NCI-H2227 (cell line): ENCODE measurements around the gene TOR1AIP1.
A peak's percentile ranks its signal among the peaks of the same experiment; 100 is the strongest.

ENCODE experiments used
- DNase-seq: peaks from one replicate; lab custom pipeline; 2025; ENCODE audit not compliant: unreplicated experiment; lab: John Stamatoyannopoulos, UW

Gene TOR1AIP1

DNA sequence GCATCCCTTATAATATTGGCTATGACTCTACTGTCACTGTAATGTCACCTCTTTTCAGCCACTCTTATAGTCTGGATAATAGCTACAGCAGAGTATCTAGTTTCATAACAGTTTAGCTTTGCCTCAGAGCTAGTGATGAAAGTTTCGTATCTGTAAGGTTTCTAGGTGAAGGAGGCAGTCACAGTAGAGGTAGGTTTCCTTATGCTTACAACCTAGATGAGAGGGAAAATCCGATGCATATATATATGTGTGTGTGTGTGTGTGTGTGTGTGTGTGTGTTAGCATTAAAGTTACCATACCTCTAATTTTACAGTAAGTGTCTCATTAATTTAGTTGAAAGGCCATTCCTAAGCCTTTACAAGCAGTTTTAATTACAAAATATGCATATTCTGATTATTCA, 2.3 kb upstream of the TOR1AIP1 start:
- DNase-seq = no peak

- DNase-seq = peak; percentile 92
Measured at GRCh38 chr1:179881642-179882252, 338 bp upstream of the TOR1AIP1 start.

GRCh38 chr1:179883040-179883744, 1.1 kb downstream of the TOR1AIP1 start:
- no peak for DNase-seq

GRCh38 chr1:179883745-179884138, 1.7 kb downstream of the TOR1AIP1 start:
- peak; percentile 13 for DNase-seq

GRCh38 chr1:179888071-179888470, 6.0 kb downstream of the TOR1AIP1 start:
- no peak for DNase-seq

- no peak for DNase-seq
Measured at GRCh38 chr1:179889589-179889988, 7.5 kb downstream of the TOR1AIP1 start.

DNA sequence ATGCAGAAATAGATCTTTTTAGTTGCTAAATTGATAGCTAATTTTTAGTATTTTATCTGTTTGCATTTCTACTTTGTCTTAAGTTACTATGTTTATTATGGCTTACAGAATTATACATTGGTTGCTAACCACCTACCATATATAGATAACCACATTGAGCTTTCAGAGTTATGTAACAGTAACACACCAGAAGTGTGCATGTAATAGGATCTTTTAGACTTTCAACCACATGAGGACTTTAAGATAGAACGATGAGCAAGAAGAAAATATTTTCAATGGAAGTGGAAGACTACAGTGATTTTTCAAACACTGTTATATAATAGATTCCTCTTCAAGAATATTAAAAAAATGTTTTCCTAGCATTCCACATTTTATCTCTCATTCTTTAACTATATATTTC, 28.8 kb downstream of the TOR1AIP1 start:
- no peak for DNase-seq

GRCh38 chr1:179911812-179912211, 29.7 kb downstream of the TOR1AIP1 start:
- no peak for DNase-seq

GRCh38 chr1:179917601-179918429, 35.7 kb downstream of the TOR1AIP1 start:
- no peak for DNase-seq

DNA sequence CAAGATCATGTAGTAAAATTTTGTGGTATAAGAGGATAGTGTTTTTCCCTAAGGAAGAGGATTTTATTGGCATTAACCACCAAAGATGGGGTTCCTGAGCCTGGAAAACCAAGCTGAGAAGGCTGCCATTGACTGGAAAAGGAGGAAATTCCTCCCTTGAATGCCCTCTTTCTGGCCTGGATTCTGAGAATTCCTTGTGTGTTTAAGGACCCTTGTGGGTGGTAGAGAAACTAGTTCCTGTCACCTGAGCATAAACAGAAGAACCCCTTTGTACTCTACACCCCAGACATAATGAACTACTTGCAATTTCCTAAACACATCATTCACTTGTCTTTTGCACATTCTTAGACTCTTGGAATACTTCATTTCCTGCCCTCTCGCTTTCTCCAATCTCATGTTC, 39.4 kb downstream of the TOR1AIP1 start:
- DNase-seq = no peak

DNA sequence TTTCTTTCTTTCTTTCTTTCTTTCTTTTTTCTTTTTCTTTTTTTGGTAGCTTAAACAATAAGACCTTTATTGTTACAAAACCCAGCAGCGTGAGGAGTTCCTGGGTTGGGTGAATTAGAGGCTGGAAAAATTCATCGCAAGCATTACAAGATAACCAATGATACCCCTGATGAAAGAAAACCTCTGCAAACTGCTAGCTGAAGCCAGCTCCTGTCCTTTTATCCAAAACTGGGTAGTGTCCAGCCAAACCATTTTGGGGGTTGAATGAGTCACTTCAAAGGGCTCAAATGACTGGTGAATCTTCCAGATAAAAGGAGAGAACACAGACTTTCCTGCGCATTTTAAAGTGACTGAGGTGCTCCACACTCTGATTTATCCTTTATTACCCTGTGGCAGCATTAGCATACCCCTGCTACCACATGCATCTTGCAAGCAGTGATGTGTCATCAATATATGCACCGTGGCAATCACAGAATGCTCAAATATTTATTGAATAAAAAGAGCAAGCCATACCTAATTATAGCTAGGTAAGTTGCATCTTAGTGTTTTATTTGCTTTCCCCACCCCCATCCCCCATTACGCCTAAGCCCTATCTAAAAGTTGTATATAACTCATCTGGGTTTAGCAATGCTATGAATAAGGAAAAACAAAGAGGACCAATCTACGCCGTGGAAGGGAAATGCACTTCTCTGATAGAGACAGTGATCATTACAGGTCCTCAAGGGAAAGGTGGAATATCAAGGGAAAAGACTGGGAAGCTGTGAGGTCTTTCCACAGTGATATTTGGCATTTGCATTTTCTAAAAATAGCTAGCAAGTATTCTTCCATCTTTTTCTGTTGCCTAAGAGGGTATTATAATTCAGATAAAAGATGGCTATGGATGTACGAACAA, 40.1 kb downstream of the TOR1AIP1 start:
- DNase-seq = no peak

GRCh38 chr1:179923029-179923428, 40.9 kb downstream of the TOR1AIP1 start:
- DNase-seq = no peak

GRCh38 chr1:179924268-179924667, 42.2 kb downstream of the TOR1AIP1 start:
- DNase-seq = no peak

DNA sequence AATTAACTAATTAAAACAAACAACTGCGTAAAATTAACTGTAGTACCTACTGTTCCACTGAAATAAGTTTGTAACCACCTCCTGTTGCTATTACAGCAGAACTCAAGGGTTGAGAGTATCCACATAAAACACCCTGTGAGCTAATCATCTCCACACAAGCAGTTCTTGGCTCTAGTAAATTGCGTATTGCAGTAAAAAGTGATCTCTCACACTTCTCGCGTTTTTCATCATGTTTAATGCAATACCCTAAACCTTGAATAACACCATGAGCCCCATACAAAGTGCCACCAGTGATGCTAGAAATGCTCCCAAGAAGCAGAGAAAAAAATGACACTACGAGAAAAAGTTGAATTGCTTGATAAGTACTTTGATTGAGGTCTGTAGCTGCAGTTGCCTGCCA, 43.2 kb downstream of the TOR1AIP1 start:
- no peak for DNase-seq

DNA sequence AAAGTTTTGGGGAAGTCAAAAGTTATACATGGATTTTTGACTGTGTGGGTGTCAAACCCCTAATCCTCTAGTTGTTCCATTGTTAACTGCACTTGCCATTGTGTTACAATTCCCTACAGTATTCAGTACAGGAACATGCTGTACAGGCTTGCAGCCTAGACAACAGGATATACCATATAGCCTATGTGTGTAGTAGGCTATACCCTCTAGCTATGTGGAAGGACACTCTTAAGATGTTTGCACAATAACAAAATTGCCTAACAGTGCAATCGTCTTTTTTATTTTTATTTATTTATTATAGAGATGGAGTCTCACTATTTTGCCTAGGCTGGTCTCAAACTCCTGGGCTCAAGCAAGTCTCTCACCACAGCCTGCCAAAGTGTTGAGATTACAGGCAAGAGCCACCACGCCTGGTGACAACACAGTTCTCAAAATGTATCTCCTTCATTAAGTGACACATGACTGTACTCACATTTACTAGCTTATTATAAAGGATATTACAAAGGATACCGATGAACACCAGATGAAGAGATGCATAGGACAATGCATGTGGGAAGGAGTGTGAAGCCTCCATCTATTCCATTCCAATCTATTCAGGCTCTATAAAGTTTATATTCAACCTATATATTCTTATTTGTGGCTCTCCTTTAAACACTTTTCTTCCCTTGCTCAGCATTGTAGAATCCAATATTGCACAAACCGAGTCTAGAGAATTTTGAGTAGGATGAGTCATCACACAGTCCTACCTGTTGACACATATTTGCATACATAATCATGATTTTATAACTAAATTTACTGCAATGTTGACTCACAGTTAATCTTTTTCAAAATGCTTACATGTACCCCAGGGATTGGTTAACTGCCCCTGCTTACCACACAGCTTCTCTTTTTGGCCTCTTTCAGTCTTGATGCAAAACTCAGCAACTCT, 44.1 kb downstream of the TOR1AIP1 start:
- DNase-seq = no peak

- DNase-seq = no peak
Measured at GRCh38 chr1:179926850-179927205, 44.7 kb downstream of the TOR1AIP1 start.

GRCh38 chr1:179929955-179930798, 48.1 kb downstream of the TOR1AIP1 start:
- DNase-seq = no peak

- no peak for DNase-seq
Measured at GRCh38 chr1:179930867-179931266, 48.8 kb downstream of the TOR1AIP1 start.

DNA sequence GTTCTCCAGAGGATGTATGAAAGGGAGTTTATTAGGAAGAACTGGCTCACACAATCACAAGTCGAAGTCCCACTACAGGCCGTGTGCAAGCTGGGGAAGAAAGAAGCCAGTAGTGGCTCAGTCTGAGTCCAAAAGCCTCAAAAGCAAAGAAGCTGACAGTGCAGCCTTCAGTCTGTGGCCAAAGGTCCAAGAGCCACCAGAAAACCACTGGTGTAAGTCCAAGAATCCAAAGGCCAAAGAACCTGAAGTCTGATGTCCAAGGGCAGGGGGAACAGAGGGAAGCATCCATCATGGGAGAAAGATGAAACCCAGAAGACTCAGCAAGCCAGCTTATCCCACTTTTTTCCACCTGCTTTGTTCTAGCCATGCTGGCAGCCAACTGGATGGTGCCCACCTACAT, 51.1 kb downstream of the TOR1AIP1 start:
- DNase-seq = no peak
